ENCODE measurements around the gene TTC4. TPM values are rescaled to one million over a fixed set of nuclear protein-coding genes. Genes with fewer than 3 reads are reported as not detected.
A peak's percentile ranks its signal among the peaks of the same experiment; 100 is the strongest.

Gene TTC4
- total RNA-seq, 2 donors from 2014 or later: 12.7 to 17.2 TPM

GRCh38 chr1:54709547-54710292 lies 5.9 kb upstream of the TTC4 start:
- Histone ChIP-seq H3K4me1 (ENCODE audit: control insufficient read depth in 1 of 2, low read depth in 2 of 2) (peaks cover 0 to under 1% of the 10 kb centered on the region in 2 donors), H3K27ac (no peak overlapping the region), H3K4me3 (no peak overlapping the region), H3K36me3 (no peaks in the 10 kb centered on the region), H3K27me3 (replicated peaks; ENCODE audit: insufficient read depth) (no peaks in the 10 kb centered on the region), H3K9me3 (no peaks in the 10 kb centered on the region)
- TF ChIP-seq CTCF (IDR thresholded peaks at IDR 0.05): no peak
- ATAC-seq (ENCODE audit: insufficient number of reproducible peaks, low FRiP score, low read depth): no peak
- DNase-seq (ENCODE audit: low spot score): no peak

GRCh38 chr1:54710434-54710833 lies 5.2 kb upstream of the TTC4 start:
- DNase-seq (ENCODE audit: low spot score) (no peak), ATAC-seq (ENCODE audit: insufficient number of reproducible peaks, low FRiP score, low read depth) (no peak)
- no peak for TF ChIP-seq CTCF (IDR thresholded peaks at IDR 0.05)

GRCh38 chr1:54710841-54711240 lies 4.8 kb upstream of the TTC4 start:
- H3K4me3 ChIP-seq: no peak overlapping the region
- no peak overlapping the region for H3K27ac ChIP-seq
- DNase-seq (ENCODE audit: low spot score) (no peak), ATAC-seq (ENCODE audit: insufficient number of reproducible peaks, low FRiP score, low read depth) (no peak)
- no peaks in the 10 kb centered on the region for H3K27me3 ChIP-seq (replicated peaks; ENCODE audit: insufficient read depth)
- peaks cover 0 to 7% of the 10 kb centered on the region in 2 donors for H3K4me1 ChIP-seq (ENCODE audit: control insufficient read depth in 1 of 2, low read depth in 2 of 2)
- no peaks in the 10 kb centered on the region for H3K9me3 ChIP-seq
- H3K36me3 ChIP-seq: no peaks in the 10 kb centered on the region
- TF ChIP-seq CTCF (IDR thresholded peaks at IDR 0.05): no peak

More at GRCh38 chr1:54710434-54710833, 5.2 kb upstream of the TTC4 start:
- Histone ChIP-seq H3K27ac (no peak overlapping the region), H3K27me3 (replicated peaks; ENCODE audit: insufficient read depth) (no peaks in the 10 kb centered on the region), H3K36me3 (no peaks in the 10 kb centered on the region), H3K4me3 (no peak overlapping the region), H3K9me3 (no peaks in the 10 kb centered on the region), H3K4me1 (ENCODE audit: control insufficient read depth in 1 of 2, low read depth in 2 of 2) (peaks cover 0 to 7% of the 10 kb centered on the region in 2 donors)

- no peak for TF ChIP-seq CTCF (IDR thresholded peaks at IDR 0.05)
- H3K9me3 ChIP-seq: no peaks in the 10 kb centered on the region
- H3K4me1 ChIP-seq (ENCODE audit: control insufficient read depth in 1 of 2, low read depth in 2 of 2): peaks cover 0 to 12% of the 10 kb centered on the region in 2 donors
- H3K36me3 ChIP-seq: no peaks in the 10 kb centered on the region
- no peaks in the 10 kb centered on the region for H3K27me3 ChIP-seq (replicated peaks; ENCODE audit: insufficient read depth)
- H3K27ac ChIP-seq: no peak overlapping the region
- ATAC-seq (ENCODE audit: insufficient number of reproducible peaks, low FRiP score, low read depth) (no peak), DNase-seq (ENCODE audit: low spot score) (no peak)
- no peak overlapping the region for H3K4me3 ChIP-seq
These were observed 4.1 kb upstream of the TTC4 start for GRCh38 chr1:54711536-54711935.

GRCh38 chr1:54714881-54715492 lies 674 bp upstream of the TTC4 start:
- DNase-seq (ENCODE audit: low spot score) (no peak), ATAC-seq (ENCODE audit: insufficient number of reproducible peaks, low FRiP score, low read depth) (no peak)
- no peak for TF ChIP-seq CTCF (IDR thresholded peaks at IDR 0.05)
- no peaks in the 10 kb centered on the region for H3K36me3 ChIP-seq
- H3K4me3 ChIP-seq: peak overlapping the region; percentile 92
- peaks cover 0 to 18% of the 10 kb centered on the region in 2 donors for H3K4me1 ChIP-seq (ENCODE audit: control insufficient read depth in 1 of 2, low read depth in 2 of 2)
- no peaks in the 10 kb centered on the region for H3K27me3 ChIP-seq (replicated peaks; ENCODE audit: insufficient read depth)
- H3K27ac ChIP-seq: peak overlapping the region; percentile 79
- no peaks in the 10 kb centered on the region for H3K9me3 ChIP-seq
